ENCODE data around the gene GOLGA6L7.
"Not testable (repeated sequence)": the region's sequence is repeated elsewhere in the genome, so short reads cannot be mapped to it uniquely, and the experiment has no call there.

Gene GOLGA6L7

GRCh38 chr15:28884151-28884940 lies 35.9 kb upstream of the GOLGA6L7 start:
- no peak for DNase-seq

- no peak for DNase-seq
Measured at GRCh38 chr15:28881600-28881999, 33.2 kb upstream of the GOLGA6L7 start.

GRCh38 chr15:28881170-28881569 lies 32.7 kb upstream of the GOLGA6L7 start:
- no peak for DNase-seq

DNA sequence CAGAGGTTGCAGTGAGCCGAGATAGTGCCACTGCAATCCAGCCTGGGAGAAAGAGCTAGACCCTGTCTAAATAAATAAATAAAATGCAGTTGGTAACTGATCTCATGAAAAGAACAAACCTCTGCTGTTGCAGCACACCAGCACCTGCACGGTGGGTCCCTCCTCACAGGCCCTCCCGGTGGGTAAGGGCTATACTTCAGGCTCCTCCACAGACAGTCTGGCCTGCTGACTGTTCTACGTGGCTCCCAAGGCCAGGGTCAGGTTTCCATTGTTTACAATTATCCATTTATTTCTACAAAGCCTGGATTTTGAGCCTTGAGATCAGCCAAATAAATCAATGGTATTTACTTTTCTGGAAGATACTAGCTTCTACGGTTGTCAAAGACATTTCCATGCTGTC lies 32.2 kb upstream of the GOLGA6L7 start:
- no peak for DNase-seq

DNA sequence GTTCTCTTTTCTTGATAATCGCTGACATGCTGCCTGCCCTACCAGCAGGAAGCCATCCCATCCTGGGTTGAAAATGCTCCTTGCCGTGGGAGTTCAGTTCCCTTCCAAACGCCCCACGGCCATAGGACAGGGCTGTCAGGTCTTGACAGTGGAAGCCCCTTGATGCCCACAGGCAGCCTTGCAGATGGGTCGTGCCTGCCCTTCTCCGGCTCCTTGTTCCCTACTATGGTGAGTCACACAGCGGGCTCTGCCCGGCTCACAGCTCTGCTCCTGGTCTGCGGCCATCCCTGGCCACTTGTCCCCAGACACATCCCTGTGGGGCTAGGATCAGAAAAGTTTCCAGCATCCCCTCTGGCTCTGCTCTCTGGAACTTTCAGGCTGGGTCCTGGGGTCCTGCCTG lies 31.1 kb upstream of the GOLGA6L7 start:
- no peak for DNase-seq

- DNase-seq: no peak
Measured at GRCh38 chr15:28878209-28878608, 29.8 kb upstream of the GOLGA6L7 start.

GRCh38 chr15:28876845-28877185 lies 28.4 kb upstream of the GOLGA6L7 start:
- no peak for DNase-seq

DNA sequence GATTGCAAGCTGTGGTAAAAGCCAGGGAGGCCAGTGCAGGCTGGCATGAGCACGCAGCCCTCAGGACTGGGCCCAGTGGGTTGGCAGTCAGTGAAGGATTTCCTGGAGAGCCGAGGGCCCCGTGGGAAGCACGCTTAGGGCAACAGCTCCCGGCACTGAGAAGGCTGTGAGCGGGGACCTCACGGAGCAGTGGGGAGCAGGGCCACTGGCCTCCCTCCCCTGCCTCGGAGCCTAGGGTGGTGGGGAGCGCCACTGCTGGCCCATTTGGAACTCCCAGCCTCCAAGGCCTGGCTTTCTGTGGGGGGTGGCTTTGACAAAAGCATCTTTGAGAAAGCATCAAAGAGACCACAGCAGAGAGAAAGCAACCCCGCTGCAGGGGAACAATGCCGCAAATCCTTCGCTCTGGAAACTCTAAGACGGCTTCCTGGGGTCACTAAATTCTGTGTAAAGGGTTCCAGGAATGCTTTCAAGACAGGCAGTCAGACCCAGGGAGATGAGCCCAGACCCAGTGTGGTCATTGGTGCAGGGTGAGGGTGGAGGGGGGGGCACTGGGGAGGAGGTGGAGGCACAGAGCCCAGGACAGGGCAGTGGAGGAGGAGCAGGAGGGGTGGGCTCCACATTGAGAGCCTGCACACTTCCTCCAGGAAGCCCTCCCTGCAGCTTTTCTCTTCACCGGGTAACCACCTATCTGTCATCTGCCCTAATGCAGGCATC lies 27.8 kb upstream of the GOLGA6L7 start:
- no peak for DNase-seq

- DNase-seq: no peak
Measured at GRCh38 chr15:28875461-28876000, 27.1 kb upstream of the GOLGA6L7 start.

DNA sequence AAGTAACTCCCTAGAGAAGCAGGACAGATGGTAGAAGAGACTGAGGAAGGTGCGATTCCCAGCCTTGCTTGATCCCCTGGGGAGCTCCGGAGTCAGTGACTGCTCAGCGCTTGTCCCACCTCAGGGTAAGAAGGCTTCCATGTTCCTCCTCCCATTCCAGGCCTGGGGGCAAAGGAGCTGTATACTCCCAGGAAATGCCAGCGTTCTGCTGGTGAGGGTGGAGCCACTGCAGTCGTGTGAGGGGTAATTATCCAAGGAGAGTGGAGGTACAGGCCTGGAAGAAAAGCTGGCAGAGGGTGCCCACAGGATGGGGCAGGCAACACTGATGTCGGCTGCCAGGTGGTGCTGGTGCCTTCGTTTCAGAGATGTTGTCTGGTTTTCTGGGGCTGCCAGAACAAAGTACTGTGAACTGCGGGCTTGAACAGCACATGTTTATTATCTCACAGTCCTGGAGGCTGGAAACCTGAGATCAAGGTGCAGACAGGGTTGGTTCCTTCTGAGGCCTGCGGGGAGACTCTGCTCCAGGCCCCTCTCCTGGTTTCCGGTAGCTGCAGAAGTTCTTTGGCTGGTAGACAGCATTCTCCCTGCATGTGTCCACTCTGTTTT lies 25.2 kb upstream of the GOLGA6L7 start:
- peak; percentile 48 for DNase-seq

- no peak for DNase-seq
Measured at GRCh38 chr15:28873006-28873405, 24.6 kb upstream of the GOLGA6L7 start.

- no peak for DNase-seq
Measured at GRCh38 chr15:28871168-28871567, 22.7 kb upstream of the GOLGA6L7 start.

DNA sequence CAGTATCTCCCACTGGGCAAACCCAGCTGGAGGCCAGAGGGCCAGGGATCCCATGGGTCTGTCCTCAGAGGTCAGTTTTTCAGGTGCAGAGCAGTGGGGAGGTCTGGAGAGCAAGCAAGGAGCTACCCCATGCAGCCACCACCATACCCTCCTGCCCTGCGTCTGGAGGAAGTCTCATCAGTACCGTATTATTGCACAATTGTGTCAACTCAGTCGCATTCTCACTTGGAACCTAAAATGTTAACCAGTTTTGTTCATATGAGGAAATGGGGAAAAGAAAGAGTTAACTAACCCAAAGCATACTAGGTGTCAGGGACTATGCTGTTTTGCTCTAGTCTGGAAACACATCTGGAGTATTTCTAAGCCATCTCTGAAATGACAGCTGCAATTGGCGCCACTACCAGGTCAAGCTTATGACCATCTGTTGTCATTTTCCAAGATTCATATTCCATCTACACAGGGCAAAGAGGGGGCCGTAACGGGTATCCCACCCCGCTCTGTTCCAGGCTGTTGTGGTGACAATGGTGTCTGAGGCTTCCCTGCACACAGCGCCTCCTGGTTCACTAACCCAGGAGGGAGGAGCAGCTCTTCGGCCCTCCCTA lies 20.4 kb upstream of the GOLGA6L7 start:
- no peak for DNase-seq

- DNase-seq: not testable (repeated sequence)
Measured at GRCh38 chr15:28861589-28862293, 13.3 kb upstream of the GOLGA6L7 start.

DNA sequence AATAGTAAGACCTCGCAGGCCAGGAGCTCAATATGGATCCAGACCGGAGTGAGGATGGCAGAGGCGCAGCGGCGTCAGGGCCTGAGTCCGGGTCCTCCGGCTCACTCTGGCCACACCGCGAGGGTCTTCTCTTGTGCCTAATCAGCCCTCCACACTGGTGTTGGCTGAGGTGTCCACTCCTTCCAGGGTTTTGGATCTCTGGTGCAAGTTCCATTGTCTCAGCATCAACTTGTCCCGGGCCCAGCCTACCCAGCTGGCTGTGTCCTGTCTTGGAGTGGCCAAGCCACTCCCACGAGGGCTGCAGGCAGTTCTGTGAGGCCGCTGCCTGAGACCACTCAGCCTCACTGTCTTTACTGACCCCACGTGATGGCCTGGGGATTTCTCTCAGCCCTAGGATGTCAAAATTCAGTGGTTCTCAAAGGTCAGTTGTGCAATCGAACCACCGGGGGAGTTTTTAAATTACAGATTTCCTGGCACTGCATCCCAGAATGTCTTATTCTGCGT lies 12.6 kb upstream of the GOLGA6L7 start:
- no peak for DNase-seq

- not testable (repeated sequence) for DNase-seq
Measured at GRCh38 chr15:28854578-28854977, 6.1 kb upstream of the GOLGA6L7 start.

- DNase-seq: not testable (repeated sequence)
Measured at GRCh38 chr15:28853654-28854053, 5.2 kb upstream of the GOLGA6L7 start.

DNA sequence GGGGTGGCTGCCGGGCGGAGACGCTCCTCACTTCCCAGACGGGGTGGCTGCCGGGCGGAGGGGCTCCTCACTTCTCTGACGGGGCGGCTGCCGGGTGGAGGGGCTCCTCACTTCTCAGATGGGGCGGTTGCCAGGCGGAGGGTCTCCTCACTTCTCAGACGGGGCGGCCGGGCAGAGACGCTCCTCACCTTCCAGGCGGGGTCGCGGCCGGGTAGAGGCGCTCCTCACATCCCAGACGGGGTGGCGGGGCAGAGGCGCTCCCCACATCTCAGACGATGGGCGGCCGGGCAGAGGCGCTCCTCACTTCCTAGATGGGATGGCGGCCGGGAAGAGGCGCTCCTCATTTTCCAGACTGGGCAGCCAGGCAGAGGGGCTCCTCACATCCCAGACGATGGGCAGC lies 1.3 kb upstream of the GOLGA6L7 start:
- DNase-seq: not testable (repeated sequence)

GRCh38 chr15:28849271-28849670 lies 827 bp upstream of the GOLGA6L7 start:
- not testable (repeated sequence) for DNase-seq

DNA sequence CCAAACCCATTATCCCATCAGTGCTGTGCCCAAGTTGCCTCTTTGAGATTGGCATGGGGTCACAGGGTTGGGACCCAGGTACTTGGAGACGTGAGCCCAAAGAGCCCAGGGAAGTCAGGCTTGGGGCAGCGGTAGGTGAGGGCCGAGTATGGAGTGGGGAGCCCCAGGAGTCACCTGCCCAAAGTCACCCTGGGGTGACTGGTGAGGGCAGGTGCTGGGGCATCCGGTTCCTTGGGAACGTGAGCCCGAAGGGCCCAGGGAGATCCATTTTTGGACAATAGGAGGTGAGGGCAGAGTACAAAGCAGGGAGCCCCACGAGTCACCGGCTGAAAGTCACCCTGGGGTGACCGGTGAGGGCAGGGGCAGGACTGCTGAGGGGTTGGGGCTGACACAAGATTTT lies 485 bp downstream of the GOLGA6L7 start:
- DNase-seq: not testable (repeated sequence)

- DNase-seq: not testable (repeated sequence)
Measured at GRCh38 chr15:28847247-28847646, 1.2 kb downstream of the GOLGA6L7 start.

DNA sequence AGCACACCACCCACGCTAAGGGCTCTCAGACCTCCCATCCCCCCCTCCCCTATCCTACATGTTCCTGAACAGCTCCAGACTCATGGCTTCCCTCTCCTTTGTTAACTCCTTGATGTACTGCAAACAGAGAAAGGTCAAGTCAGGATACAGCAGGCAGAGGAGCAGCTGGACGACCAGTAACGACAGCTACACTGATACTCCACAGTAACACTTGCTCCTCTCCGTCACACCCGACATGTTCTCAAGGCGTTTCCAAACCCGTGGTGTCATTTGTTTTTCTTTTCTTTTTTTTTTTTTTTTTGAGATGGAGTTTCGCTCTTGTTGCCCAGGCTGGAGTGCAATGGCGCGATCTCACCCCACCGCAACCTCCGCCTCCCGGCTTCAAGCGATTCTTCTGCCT lies 4.3 kb downstream of the GOLGA6L7 start:
- not testable (repeated sequence) for DNase-seq

Measured in activated CD4-positive, alpha-beta T cell treated with anti-CD3 and anti-CD28 coated beads, Interleukin-2, amount 50 U/mL, for 1 hour (primary cell).